ENCODE results near the gene CACNA1S.

CACNA1S gene

DNA sequence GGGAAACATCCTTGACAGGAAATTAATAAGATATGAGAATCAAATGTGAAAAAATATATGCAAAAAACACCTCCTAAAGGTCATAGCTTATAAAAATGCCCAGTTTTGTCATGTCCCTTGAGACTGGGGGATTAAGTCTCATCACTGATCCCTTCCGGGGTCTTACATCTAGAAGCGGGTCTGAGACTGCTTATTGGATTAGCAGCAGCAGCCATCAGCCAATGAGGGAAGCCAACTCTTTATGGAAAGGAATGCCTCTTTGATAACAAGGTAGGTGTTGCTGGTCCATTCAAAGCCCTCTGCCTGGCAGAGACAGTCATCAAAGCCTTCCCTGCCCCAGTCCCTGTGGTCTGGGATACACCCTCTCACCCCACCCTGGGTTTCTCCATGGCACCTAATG lies 3.9 kb upstream of the CACNA1S start:
- DNase-seq (ENCODE audit: low spot score): no peak

- DNase-seq (ENCODE audit: low spot score): no peak
Measured at GRCh38 chr1:201115390-201115937, 3.2 kb upstream of the CACNA1S start.

GRCh38 chr1:201114245-201115131 lies 2.3 kb upstream of the CACNA1S start:
- DNase-seq (ENCODE audit: low spot score): peak; percentile 90

GRCh38 chr1:201113451-201114244 lies 1.4 kb upstream of the CACNA1S start:
- no peak for DNase-seq (ENCODE audit: low spot score)

DNA sequence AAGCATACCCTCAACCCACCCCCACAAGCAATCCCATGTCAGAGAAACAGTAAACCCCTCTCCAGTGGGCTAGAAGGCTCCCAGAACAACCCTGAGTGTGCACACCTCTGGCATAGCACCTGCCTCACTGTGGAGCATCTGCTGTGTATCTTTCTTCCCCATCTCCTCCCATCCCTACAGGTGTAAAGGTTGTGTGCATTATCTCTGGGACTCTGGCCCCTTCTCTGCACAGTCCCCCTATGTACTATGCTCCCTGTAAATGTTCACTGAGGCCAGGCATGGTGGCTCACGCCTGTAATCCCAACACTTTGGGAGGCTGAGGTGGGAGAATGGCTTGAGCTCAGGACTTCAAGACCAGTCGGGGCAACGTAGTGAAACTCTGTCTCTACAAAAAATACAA lies 700 bp upstream of the CACNA1S start:
- no peak for DNase-seq (ENCODE audit: low spot score)

DNA sequence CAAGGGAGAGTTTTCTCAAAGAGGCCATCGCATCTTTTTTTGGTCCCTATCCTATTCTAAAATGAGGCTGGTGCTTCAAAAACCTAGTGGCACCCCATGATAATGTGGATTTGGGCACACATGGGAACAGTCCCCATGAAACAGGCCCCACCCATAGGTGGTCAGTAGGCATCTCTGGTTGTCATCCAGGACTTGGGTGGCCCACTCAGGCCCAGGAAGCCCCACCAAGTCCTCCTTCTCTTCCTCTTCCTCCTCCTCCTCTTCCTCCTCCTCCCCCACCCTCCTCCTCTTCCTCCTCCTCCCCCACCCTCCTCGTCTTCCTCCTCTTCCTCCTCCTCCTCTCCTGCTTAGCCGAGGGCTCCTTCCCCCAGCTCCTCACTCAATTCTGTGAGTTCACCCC lies 554 bp downstream of the CACNA1S start:
- DNase-seq (ENCODE audit: low spot score): no peak

DNA sequence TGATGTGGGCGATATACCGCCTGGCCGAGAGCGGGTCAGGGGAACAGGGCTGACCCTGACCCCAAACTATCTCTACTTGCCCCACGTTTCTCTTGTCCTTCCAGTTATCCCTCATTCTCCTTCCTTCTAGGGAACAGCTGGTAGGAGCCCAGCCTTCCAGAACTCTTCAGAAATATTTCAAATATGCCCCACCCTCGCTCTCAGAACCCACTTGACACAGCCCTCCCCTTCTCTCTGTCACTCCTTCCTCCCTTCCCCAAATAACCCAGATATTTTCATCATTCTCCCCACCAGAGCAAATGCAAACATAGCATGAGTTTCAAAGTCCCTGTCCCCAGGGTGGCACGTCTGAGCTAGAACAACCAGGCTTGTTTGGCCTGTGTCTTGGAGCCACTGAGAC lies 1.1 kb downstream of the CACNA1S start:
- no peak for DNase-seq (ENCODE audit: low spot score)

DNA sequence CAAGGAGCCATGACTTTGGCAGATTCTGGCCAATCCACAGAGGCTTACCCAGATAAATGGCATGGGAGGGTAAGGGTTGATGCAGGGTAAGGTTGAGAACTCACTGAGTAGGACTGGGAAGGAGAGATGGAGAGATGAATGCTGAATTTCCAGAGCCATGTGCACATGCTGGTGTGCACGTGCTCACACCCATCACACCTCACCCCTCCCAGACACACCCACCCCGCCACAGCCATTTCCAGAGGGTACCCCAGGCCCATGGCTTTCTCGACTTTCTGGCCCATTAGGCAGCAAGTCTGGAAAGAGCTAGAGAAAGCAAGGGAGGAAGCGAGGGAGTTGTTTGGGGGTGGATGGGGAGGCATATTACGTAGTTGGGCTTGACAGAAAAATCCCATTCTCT lies 1.6 kb downstream of the CACNA1S start:
- DNase-seq (ENCODE audit: low spot score): no peak

GRCh38 chr1:201110138-201110537 lies 2.1 kb downstream of the CACNA1S start:
- DNase-seq (ENCODE audit: low spot score): no peak

- no peak for DNase-seq (ENCODE audit: low spot score)
Measured at GRCh38 chr1:201109651-201110050, 2.6 kb downstream of the CACNA1S start.

DNA sequence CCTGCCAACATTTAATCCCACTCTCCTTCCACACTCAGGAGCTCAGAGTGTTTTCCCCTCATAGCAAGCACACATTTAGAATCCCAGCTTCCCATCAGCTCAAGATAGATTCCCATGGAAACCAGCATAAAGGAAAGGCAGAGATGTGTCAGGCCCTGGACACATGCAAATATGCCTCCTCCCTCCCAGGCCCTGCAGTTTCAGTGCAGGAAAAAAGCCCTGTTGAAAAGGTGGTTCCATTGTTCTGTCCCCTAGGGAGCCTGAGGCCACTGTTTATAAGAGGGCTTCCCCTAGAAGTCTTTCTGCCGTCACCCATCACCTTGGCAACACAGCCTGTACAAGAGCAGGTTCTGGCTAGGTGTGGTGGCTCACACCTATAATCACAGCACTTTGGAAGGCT lies 3.6 kb downstream of the CACNA1S start:
- DNase-seq (ENCODE audit: low spot score): no peak

DNA sequence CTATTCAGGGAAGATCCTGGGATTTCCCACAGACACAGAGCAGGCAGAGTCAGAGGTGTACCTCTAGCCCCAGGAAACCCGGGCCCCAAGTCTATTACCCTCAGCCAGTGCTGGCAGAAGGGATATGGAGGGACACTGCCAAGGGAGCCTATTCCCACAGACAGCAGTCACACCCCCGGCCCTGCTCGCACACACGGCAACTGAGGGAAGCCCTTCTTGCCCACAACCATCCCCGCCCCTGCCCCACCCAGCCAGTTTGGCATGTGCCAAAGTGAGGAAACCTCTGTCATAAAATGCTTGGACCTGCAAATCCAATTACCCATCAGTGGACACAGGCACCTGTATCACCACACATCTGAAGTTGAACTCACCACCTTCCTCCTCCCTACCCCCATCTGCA lies 6.5 kb downstream of the CACNA1S start:
- no peak for DNase-seq (ENCODE audit: low spot score)

GRCh38 chr1:201104141-201104540 lies 8.1 kb downstream of the CACNA1S start:
- no peak for DNase-seq (ENCODE audit: low spot score)

DNA sequence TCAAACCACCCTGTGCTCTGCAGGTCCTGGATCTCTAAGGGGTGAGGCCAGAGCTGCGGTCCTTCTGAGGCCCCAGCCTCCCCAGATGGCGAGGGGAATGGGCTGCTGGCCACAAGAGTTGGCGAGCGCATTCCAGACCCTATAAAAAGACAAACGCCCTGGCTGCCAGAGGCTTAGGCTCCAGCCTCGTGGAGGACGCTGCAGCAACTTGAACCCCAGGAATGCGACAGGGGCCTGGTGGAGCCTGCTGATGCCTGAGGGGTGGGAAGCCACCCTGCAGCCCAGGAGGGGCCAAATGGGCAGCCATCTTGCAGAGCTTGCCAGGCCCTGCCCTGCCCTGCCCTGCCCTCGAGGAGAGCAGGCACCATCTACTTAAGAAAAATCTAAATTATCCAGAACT lies 8.6 kb downstream of the CACNA1S start:
- DNase-seq (ENCODE audit: low spot score): no peak

GRCh38 chr1:201100169-201100930 lies 11.9 kb downstream of the CACNA1S start:
- DNase-seq (ENCODE audit: low spot score): no peak

DNA sequence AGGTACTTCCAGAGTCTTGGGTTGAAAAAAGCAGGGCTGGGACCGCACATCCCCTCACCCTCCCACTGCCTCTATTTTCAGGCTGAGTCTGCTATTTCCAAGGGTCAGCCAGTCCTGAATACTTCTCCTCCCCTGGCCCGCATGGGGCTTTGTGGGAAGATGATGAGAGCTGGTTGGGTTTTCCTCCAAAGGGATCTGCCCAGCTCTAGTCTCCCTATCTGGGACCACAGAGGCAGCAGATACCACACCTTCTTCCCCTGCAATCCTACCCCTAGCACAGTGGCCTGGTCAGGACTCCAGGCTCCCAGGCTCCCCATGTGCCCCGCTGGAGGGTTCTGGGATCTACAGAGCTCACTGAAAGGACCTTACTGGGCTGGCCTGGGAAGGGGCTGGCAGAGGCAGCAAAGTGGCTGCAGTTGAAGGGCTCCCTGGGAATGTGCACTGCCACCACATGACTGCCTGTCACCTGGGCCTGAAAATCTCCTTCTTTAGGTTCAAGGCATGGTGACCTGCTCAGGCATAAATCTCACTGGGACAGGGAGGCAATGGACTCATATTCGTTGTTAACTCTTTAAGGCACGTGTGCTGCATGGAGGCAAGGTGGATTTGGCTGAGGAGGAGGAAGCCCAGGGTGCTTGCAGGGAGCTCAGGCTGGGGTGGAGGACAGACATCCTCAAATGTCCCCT lies 13.1 kb downstream of the CACNA1S start:
- DNase-seq (ENCODE audit: low spot score): no peak

DNA sequence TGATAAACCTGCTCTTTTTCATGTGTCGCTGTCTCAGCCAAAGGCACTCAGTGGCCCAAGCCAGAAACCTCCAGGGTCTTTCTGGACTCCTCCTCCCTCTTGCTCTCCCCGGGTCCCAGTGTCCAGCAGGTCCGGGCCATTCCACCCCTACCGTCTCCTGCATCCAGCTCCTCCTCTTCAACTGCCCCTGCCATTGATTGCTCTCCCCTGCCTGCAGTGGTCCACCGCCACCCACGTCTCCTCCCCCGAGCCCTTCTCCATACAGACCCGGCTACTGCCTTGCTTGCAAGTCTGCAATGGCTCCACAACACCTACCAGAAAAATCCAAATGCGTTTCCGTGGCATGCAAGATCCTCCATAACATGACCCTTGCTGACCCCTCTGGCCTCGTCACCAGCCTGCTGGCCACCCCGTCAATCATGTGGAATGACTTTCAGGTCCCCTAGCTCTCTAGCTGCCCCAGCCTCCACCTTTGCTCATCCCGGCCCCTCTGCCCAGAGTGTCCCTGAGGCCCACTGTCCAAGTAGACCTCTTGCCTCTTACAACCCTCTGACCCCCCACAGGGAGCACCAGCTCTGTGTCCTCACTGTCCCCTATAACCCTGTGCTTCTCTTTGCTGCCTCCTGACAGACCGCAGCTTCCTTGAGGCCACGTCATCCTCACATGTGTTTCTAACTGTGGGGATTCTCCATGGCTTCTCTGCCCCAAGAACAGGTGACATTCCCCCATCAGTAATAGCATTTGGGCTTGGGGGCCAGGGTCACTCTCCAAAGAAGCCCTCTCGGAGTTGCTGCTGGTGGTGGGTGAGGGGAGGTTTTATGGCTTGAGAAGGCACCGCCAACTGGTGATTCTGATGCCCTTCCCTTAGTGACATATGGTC lies 15.0 kb downstream of the CACNA1S start:
- DNase-seq (ENCODE audit: low spot score): no peak

DNA sequence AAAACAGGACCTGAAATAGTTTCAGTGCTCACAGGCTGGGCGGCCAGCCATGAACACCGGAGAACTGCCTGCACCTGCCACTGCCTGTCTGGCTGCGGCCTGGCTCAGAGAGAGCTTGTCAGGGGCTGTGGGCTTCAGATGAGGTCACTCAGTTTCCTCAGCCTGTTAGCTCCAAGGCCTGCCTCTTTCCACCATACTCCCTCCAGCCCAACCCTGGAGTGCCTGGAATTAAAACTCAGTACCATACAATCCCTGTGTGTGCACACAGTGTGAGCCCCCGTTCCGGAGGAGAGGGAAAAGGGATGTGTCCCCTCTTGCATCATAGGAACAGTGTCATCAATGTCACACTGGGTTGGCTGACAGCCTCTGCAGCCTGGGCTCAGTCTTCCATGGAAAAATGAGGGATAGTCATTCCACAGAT lies 16.2 kb downstream of the CACNA1S start:
- DNase-seq (ENCODE audit: low spot score): no peak

DNA sequence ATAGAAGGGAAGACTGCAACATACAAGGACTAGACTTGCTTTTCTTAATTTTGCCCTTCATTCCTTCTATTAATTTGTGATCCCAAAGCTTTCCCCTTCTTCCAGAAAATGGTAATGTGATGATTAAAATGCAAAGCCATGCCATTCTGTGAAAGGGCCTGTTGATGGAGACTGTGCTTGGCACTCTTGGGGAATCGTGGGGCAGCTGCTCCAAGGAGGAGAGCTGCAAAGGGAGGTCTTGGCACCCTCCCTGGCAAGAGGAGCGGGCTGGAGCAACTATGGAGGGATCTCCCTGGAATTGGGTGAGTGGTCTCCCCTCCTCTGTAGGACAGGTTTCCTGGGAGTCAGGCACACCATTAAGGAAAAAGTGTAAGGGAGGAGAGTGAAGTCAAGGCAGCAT lies 16.6 kb downstream of the CACNA1S start:
- DNase-seq (ENCODE audit: low spot score): no peak

GRCh38 chr1:201094832-201095231 lies 17.4 kb downstream of the CACNA1S start:
- no peak for DNase-seq (ENCODE audit: low spot score)
